ENCODE results near the gene AUNIP.

The AUNIP gene

GRCh38 chr1:25889470-25889869 is 30.2 kb upstream of the AUNIP start:
- no peak for DNase-seq (ENCODE audit: low read depth in 2 of 2)

- no peak for DNase-seq (ENCODE audit: low read depth in 2 of 2)
These were observed 29.2 kb upstream of the AUNIP start for GRCh38 chr1:25888426-25888987.

GRCh38 chr1:25885602-25886001 is 26.3 kb upstream of the AUNIP start:
- no peak for DNase-seq (ENCODE audit: low read depth in 2 of 2)

GRCh38 chr1:25881266-25881665 is 22.0 kb upstream of the AUNIP start:
- no peak for DNase-seq (ENCODE audit: low read depth in 2 of 2)

- DNase-seq (ENCODE audit: low read depth in 2 of 2) = no peak
These were observed 21.3 kb upstream of the AUNIP start for GRCh38 chr1:25880518-25880917.

GRCh38 chr1:25879675-25880074 is 20.4 kb upstream of the AUNIP start:
- DNase-seq (ENCODE audit: low read depth in 2 of 2) = no peak

GRCh38 chr1:25878690-25879089 is 19.4 kb upstream of the AUNIP start:
- DNase-seq (ENCODE audit: low read depth in 2 of 2) = no peak

GRCh38 chr1:25877155-25877554 is 17.9 kb upstream of the AUNIP start:
- no peak for DNase-seq (ENCODE audit: low read depth in 2 of 2)

- DNase-seq (ENCODE audit: low read depth in 2 of 2) = no peak
These were observed 17.4 kb upstream of the AUNIP start for GRCh38 chr1:25876693-25877077.

- no peak for DNase-seq (ENCODE audit: low read depth in 2 of 2)
These were observed 16.8 kb upstream of the AUNIP start for GRCh38 chr1:25875856-25876692.

- peak in 1 of 2 donors; percentile 28 for DNase-seq (ENCODE audit: low read depth in 2 of 2)
These were observed 16.0 kb upstream of the AUNIP start, which contains the start of gene PAQR7 for GRCh38 chr1:25875154-25875855. PAQR7 (minus strand) TSS chr1:25875708; CDS start chr1:25863839, 11,869 bp downstream.

- DNase-seq (ENCODE audit: low read depth in 2 of 2) = no peak
These were observed 15.4 kb upstream of the AUNIP start for GRCh38 chr1:25874635-25875153.

GRCh38 chr1:25874209-25874608 is 15.0 kb upstream of the AUNIP start:
- DNase-seq (ENCODE audit: low read depth in 2 of 2) = no peak

GRCh38 chr1:25873120-25873519 is 13.9 kb upstream of the AUNIP start:
- no peak for DNase-seq (ENCODE audit: low read depth in 2 of 2)

GRCh38 chr1:25872713-25873112 is 13.5 kb upstream of the AUNIP start:
- no peak for DNase-seq (ENCODE audit: low read depth in 2 of 2)

- DNase-seq (ENCODE audit: low read depth in 2 of 2) = no peak
These were observed 12.6 kb upstream of the AUNIP start for GRCh38 chr1:25871704-25872494.

GRCh38 chr1:25871086-25871703 is 11.9 kb upstream of the AUNIP start:
- no peak for DNase-seq (ENCODE audit: low read depth in 2 of 2)

GRCh38 chr1:25870614-25871013 is 11.4 kb upstream of the AUNIP start:
- DNase-seq (ENCODE audit: low read depth in 2 of 2) = no peak

GRCh38 chr1:25869909-25870606 is 10.8 kb upstream of the AUNIP start:
- DNase-seq (ENCODE audit: low read depth in 2 of 2) = no peak

- no peak for DNase-seq (ENCODE audit: low read depth in 2 of 2)
These were observed 8.1 kb upstream of the AUNIP start for GRCh38 chr1:25867210-25867991.
